ENCODE data around the gene SMU1.

Gene SMU1

GRCh38 chr9:33022755-33023154, 53.7 kb downstream of the SMU1 start:
- H3F3A ChIP-seq (ENCODE audit: insufficient read depth): peaks cover 19% of the 10 kb centered on the region; the same call in 1 of the 2 replicates
- TF ChIP-seq, protein P1, sequence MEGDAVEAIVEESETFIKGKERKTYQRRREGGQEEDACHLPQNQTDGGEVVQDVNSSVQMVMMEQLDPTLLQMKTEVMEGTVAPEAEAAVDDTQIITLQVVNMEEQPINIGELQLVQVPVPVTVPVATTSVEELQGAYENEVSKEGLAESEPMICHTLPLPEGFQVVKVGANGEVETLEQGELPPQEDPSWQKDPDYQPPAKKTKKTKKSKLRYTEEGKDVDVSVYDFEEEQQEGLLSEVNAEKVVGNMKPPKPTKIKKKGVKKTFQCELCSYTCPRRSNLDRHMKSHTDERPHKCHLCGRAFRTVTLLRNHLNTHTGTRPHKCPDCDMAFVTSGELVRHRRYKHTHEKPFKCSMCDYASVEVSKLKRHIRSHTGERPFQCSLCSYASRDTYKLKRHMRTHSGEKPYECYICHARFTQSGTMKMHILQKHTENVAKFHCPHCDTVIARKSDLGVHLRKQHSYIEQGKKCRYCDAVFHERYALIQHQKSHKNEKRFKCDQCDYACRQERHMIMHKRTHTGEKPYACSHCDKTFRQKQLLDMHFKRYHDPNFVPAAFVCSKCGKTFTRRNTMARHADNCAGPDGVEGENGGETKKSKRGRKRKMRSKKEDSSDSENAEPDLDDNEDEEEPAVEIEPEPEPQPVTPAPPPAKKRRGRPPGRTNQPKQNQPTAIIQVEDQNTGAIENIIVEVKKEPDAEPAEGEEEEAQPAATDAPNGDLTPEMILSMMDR (IDR thresholded peaks at IDR 0.05; ENCODE audit: insufficient read depth, low read length, poor library complexity, severe bottlenecking): no peak
- no peak for TF ChIP-seq EZH2phosphoT487 (conservative IDR thresholded peaks at IDR 0.05; ENCODE audit: low read length)
- H3K4me3 ChIP-seq (ENCODE audit: insufficient read depth, low read length, poor library complexity, severe bottlenecking): no peak overlapping the region
- H3K9me2 ChIP-seq (replicated peaks; ENCODE audit: insufficient read depth, low read length): no peaks in the 10 kb centered on the region
- H3K79me2 ChIP-seq (ENCODE audit: insufficient read depth, low read length): peaks cover 80% of the 10 kb centered on the region
- H3K36me3 ChIP-seq (ENCODE audit: low read length): peaks cover 17% of the 10 kb centered on the region
- no peak overlapping the region for H2AFZ ChIP-seq (ENCODE audit: low read depth, low read length, severe bottlenecking)
- H4K20me1 ChIP-seq (ENCODE audit: low read depth, low read length): peaks cover 11% of the 10 kb centered on the region; the same call in 1 of the 2 replicates
- no peaks in the 10 kb centered on the region for H3K9me3 ChIP-seq (ENCODE audit: insufficient read depth, low read length)
- peak overlapping the region; percentile 74 for H3K4me2 ChIP-seq (ENCODE audit: low read depth, low read length, poor library complexity, severe bottlenecking)
- no peaks in the 10 kb centered on the region for H3K27me3 ChIP-seq (ENCODE audit: low read length)
- H3K27ac ChIP-seq (ENCODE audit: low read depth, low read length): no peak overlapping the region
- H3K9ac ChIP-seq (ENCODE audit: low read length): no peak overlapping the region

GRCh38 chr9:33022303-33022702, 54.2 kb downstream of the SMU1 start:
- Histone ChIP-seq H3K9me2 (replicated peaks; ENCODE audit: insufficient read depth, low read length) (no peaks in the 10 kb centered on the region), H3K36me3 (ENCODE audit: low read length) (peaks cover 17% of the 10 kb centered on the region), H3K27ac (ENCODE audit: low read depth, low read length) (no peak overlapping the region), H4K20me1 (ENCODE audit: low read depth, low read length) (peaks cover 11% of the 10 kb centered on the region; the same call in 1 of the 2 replicates), H3K27me3 (ENCODE audit: low read length) (no peaks in the 10 kb centered on the region), H3K4me2 (ENCODE audit: low read depth, low read length, poor library complexity, severe bottlenecking) (peak overlapping the region; percentile 74), H3K4me3 (ENCODE audit: insufficient read depth, low read length, poor library complexity, severe bottlenecking) (no peak overlapping the region), H3K9me3 (ENCODE audit: insufficient read depth, low read length) (no peaks in the 10 kb centered on the region), H3F3A (ENCODE audit: insufficient read depth) (peaks cover 19% of the 10 kb centered on the region; the same call in 1 of the 2 replicates), H3K9ac (ENCODE audit: low read length) (no peak overlapping the region), H3K79me2 (ENCODE audit: insufficient read depth, low read length) (peaks cover 77% of the 10 kb centered on the region), H2AFZ (ENCODE audit: low read depth, low read length, severe bottlenecking) (no peak overlapping the region)
- TF ChIP-seq, protein P1 (IDR thresholded peaks at IDR 0.05; ENCODE audit: insufficient read depth, low read length, poor library complexity, severe bottlenecking): no peak
- no peak for TF ChIP-seq EZH2phosphoT487 (conservative IDR thresholded peaks at IDR 0.05; ENCODE audit: low read length)

DNA sequence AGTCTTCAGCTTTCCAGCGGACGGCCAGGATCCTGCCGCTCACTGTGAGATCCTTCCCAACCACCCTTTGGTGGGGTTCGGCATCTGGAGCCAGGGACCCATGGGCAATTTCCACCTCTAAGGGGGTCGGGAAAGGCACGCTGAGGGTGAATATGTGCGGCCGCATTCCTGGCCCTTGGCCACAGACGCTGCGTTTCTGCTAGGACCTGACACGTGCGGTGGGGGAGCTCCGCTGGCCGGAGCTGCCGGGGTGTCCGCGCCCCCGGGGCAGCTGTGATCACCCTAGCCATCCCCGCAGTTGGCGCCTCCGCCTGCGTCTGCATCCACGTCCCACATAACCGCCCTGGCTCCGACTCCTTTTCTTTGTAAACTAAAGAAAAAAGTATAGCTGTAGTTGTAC, 56.7 kb downstream of the SMU1 start:
- no peak overlapping the region for H3K9ac ChIP-seq (ENCODE audit: low read length)
- no peak for TF ChIP-seq EZH2phosphoT487 (conservative IDR thresholded peaks at IDR 0.05; ENCODE audit: low read length)
- TF ChIP-seq, protein P1 (IDR thresholded peaks at IDR 0.05; ENCODE audit: insufficient read depth, low read length, poor library complexity, severe bottlenecking): no peak
- peaks cover 11% of the 10 kb centered on the region; the same call in 1 of the 2 replicates for H3K36me3 ChIP-seq (ENCODE audit: low read length)
- H3F3A ChIP-seq (ENCODE audit: insufficient read depth): peaks cover 12% of the 10 kb centered on the region; the same call in 1 of the 2 replicates
- H3K27me3 ChIP-seq (ENCODE audit: low read length): no peaks in the 10 kb centered on the region
- no peak overlapping the region for H3K4me3 ChIP-seq (ENCODE audit: insufficient read depth, low read length, poor library complexity, severe bottlenecking)
- no peaks in the 10 kb centered on the region for H4K20me1 ChIP-seq (ENCODE audit: low read depth, low read length)
- no peak overlapping the region for H2AFZ ChIP-seq (ENCODE audit: low read depth, low read length, severe bottlenecking)
- H3K9me2 ChIP-seq (replicated peaks; ENCODE audit: insufficient read depth, low read length): no peaks in the 10 kb centered on the region
- H3K79me2 ChIP-seq (ENCODE audit: insufficient read depth, low read length): peaks cover 60% of the 10 kb centered on the region
- no peak overlapping the region for H3K4me2 ChIP-seq (ENCODE audit: low read depth, low read length, poor library complexity, severe bottlenecking)
- H3K9me3 ChIP-seq (ENCODE audit: insufficient read depth, low read length): no peaks in the 10 kb centered on the region
- H3K27ac ChIP-seq (ENCODE audit: low read depth, low read length): no peak overlapping the region

All from SU-DHL-6 (cell line).